Measurements from ENCODE around the gene C2orf49.

GRCh38 chr2:105328281-105329196 lies 8.8 kb upstream of the C2orf49 start:
- no peak for TF ChIP-seq POLR2A (IDR thresholded peaks at IDR 0.05; ENCODE audit: low read depth, low read length)
- TF ChIP-seq FOS (IDR thresholded peaks at IDR 0.05; ENCODE audit: borderline replicate concordance, insufficient read depth, low read length), result no peak
- TF ChIP-seq CTCF (IDR thresholded peaks at IDR 0.05; ENCODE audit: extremely low read depth in 1 of 2, insufficient read depth in 1 of 2, low read depth in 1 of 2, low read length in 2 of 2), result no peak

All from endothelial cell of umbilical vein (primary cell).